Measurements from ENCODE around the gene C11orf98. TPM values are rescaled to one million over a fixed set of nuclear protein-coding genes. Genes with fewer than 3 reads are reported as not detected.
A peak's percentile ranks its signal among the peaks of the same experiment; 100 is the strongest.
"Not testable (repeated sequence)": the region's sequence is repeated elsewhere in the genome, so short reads cannot be mapped to it uniquely, and the experiment has no call there.

The C11orf98 gene
- total RNA-seq, 6 experiments from 2014 or later, result 56.1 to 74.6 (median 64.8) TPM

DNA sequence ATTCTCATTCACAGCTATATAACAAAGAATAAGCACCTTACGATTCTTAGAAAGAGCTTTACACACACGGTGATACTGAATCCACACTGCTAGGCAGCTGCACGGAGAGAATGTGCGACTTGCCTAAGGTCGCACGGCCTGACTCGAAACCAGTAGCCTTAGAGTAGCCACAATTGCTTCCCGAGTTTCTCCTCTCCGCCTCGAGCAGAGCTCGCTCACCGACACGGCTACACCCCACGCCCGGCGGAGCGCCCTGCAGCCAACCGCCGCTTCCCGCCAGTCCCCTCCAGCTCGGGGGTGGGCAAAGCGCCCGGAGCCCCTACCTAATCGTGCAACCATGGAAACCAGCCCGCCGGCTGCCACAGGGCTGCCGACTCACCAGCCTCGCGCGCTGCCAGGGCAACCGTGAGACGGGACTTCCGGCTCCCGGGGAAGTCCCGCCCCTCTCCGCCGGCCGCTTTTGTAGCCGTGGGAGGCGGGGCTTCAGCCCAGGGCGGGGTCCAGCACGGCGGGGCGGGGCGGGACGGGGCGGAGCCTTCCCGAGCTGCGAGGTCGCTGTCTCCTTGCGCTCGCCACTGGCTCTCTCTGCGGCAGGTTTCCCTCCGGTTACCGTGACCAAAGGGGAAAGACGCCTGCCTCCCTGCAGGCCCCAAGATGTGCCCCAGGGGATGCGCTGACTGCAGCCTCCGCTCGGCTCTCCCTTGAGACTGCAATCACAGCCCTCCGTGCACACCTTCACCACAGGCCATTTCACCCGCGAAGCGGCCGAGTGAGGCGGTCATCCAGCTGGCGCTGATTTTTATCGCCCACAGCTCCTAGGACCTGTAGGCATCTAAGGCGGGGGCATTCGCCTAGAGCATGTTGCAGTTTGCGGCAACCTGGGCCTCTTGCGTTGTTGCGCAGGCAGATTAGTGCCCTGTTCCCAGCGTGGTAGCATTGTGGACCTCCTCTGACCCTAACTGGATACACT lies 41.2 kb upstream of the C11orf98 start:
- DNase-seq, result peak; percentile 93
- peaks cover 5% of the 10 kb centered on the region for H3K27me3 Mint-ChIP-seq (ENCODE audit: insufficient read depth)
- H3K4me3 Mint-ChIP-seq, result peak overlapping the region; percentile 94
- TF ChIP-seq CTCF (IDR thresholded peaks at IDR 0.05), result no peak
- peaks cover 34% of the 10 kb centered on the region for H3K36me3 Mint-ChIP-seq (ENCODE audit: low read depth)
- H3K27ac Mint-ChIP-seq, result peak overlapping the region; percentile 98
- no peaks in the 10 kb centered on the region for H3K9me3 Mint-ChIP-seq
- H3K4me1 Mint-ChIP-seq (ENCODE audit: low read depth), result peaks cover 39% of the 10 kb centered on the region

GRCh38 chr11:62705413-62705812 lies 40.4 kb upstream of the C11orf98 start:
- TF ChIP-seq CTCF (IDR thresholded peaks at IDR 0.05), result no peak; the same call in 1 of the 2 replicates
- peaks cover 33% of the 10 kb centered on the region for H3K36me3 Mint-ChIP-seq (ENCODE audit: low read depth)
- peaks cover 5% of the 10 kb centered on the region for H3K27me3 Mint-ChIP-seq (ENCODE audit: insufficient read depth)
- peak overlapping the region; percentile 94 for H3K4me3 Mint-ChIP-seq
- peaks cover 39% of the 10 kb centered on the region for H3K4me1 Mint-ChIP-seq (ENCODE audit: low read depth)
- H3K27ac Mint-ChIP-seq, result peak overlapping the region; percentile 98
- H3K9me3 Mint-ChIP-seq, result no peaks in the 10 kb centered on the region
- DNase-seq, result no peak

DNA sequence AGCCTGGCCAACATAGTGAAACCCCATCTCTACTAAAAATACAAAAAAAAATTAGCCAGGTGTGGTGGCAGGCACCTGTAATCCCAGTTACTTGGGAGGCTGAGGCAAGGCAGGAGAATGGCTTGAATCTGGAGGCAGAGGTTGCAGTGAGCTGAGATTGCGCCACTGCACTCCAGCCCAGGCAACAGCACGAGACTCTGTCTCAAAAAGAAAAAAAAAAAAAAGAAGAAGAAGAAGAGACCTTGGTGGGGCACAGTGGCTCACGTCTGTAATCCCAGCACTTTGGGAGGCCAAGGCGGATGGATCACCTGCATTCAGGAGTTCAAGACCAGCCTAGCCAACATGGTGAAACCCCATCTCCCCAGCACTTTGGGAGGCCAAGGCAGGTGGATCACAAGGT lies 38.9 kb upstream of the C11orf98 start:
- not testable (repeated sequence) for H3K27me3 Mint-ChIP-seq (ENCODE audit: insufficient read depth); H3K4me3 Mint-ChIP-seq; H3K9me3 Mint-ChIP-seq; H3K27ac Mint-ChIP-seq; DNase-seq
- peaks cover 25% of the 10 kb centered on the region for H3K4me1 Mint-ChIP-seq (ENCODE audit: low read depth)
- peaks cover 25% of the 10 kb centered on the region for H3K36me3 Mint-ChIP-seq (ENCODE audit: low read depth)

DNA sequence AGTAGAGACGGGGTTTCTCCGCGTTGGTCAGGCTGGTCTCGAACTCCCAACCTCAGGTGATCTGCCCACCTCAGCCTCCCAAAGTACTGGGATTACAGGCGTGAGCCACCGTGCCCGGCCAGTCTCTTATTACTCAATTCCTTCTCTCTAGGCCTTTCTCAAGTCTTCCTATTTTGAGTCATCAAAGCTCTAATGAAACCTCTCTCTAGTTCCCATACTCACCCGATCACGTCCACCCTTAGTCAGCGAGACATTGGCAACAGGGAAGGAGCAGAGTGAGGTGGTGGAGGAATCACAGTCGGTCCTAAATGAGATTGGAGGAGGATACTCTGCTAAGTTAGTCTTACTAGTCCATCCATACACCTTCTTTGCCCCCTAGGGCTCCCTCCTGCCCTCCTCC lies 37.2 kb upstream of the C11orf98 start:
- no peak overlapping the region for H3K27ac Mint-ChIP-seq
- no peaks in the 10 kb centered on the region; the same call in 1 of the 2 replicates for H3K27me3 Mint-ChIP-seq (ENCODE audit: insufficient read depth)
- peaks cover 30% of the 10 kb centered on the region for H3K36me3 Mint-ChIP-seq (ENCODE audit: low read depth)
- DNase-seq, result no peak
- no peak for TF ChIP-seq CTCF (IDR thresholded peaks at IDR 0.05)
- H3K9me3 Mint-ChIP-seq, result no peaks in the 10 kb centered on the region
- peaks cover 19% of the 10 kb centered on the region for H3K4me1 Mint-ChIP-seq (ENCODE audit: low read depth)
- no peak overlapping the region for H3K4me3 Mint-ChIP-seq

GRCh38 chr11:62694455-62695167 lies 29.6 kb upstream of the C11orf98 start:
- Mint-ChIP-seq H3K27me3 (ENCODE audit: insufficient read depth) (no peaks in the 10 kb centered on the region; the same call in 1 of the 2 replicates), H3K9me3 (no peaks in the 10 kb centered on the region), H3K4me1 (ENCODE audit: low read depth) (peaks cover 17% of the 10 kb centered on the region), H3K4me3 (no peak overlapping the region), H3K27ac (peak overlapping the region; percentile 70), H3K36me3 (ENCODE audit: low read depth) (peaks cover 18% of the 10 kb centered on the region)
- TF ChIP-seq CTCF (IDR thresholded peaks at IDR 0.05), result peak; percentile 89
- DNase-seq, result peak; percentile 75

DNA sequence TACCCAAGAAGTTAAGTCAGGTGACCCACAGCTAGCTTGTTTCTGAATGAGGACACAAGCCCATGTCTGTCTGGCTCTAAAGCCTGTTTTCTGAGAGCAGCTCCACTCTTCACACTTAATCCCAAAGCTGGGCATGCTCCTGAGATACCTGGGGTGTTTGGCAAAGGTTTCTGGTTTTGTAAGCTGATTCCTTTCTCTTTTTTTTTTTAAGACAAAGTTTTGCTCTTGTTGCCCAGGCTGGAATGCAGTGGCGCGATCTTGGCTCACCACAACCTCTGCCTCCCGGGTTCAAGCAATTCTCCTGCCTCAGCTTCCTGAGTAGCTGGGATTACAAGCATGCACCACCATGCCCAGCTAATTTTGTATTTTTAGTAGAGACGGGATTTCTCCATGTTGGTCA lies 28.6 kb upstream of the C11orf98 start:
- not testable (repeated sequence) for H3K27me3 Mint-ChIP-seq (ENCODE audit: insufficient read depth); H3K27ac Mint-ChIP-seq; H3K4me3 Mint-ChIP-seq; DNase-seq; H3K9me3 Mint-ChIP-seq
- Mint-ChIP-seq H3K4me1 (ENCODE audit: low read depth) (peaks cover 27% of the 10 kb centered on the region), H3K36me3 (ENCODE audit: low read depth) (peaks cover 16% of the 10 kb centered on the region)
